ENCODE results near the gene HBQ1. TPM values are rescaled to one million over a fixed set of nuclear protein-coding genes. Genes with fewer than 3 reads are reported as not detected.

HBQ1 gene
- total and polyA plus RNA-seq, 4 donors = 50.9 TPM; not detected in 3

- WGBS = 73% methylated on average over 10 of the region's 10 CpGs
- no peak for TF ChIP-seq SP1 (IDR thresholded peaks at IDR 0.05)
- no peak for TF ChIP-seq JUND (IDR thresholded peaks at IDR 0.05)
- TF ChIP-seq MAX (IDR thresholded peaks at IDR 0.05) = no peak
- no peak for TF ChIP-seq GABPA (IDR thresholded peaks at IDR 0.05 in 1 of 2, conservative IDR thresholded peaks at IDR 0.05 in 1 of 2)
- no peak for TF ChIP-seq FOXA2 (IDR thresholded peaks at IDR 0.05)
- TF ChIP-seq FOXA1 (IDR thresholded peaks at IDR 0.05) = no peak
- TF ChIP-seq NR2F2 (IDR thresholded peaks at IDR 0.05) = no peak
- DNase-seq (ENCODE audit: low spot score) = no peak
These were observed 39.9 kb upstream of the HBQ1 start for GRCh38 chr16:140175-140857.

GRCh38 chr16:142405-142967 is 37.8 kb upstream of the HBQ1 start:
- Histone ChIP-seq H3K4me3 (ENCODE audit: low read depth in 1 of 3, low read length in 3 of 3) (no peak overlapping the region), H3K27me3 (ENCODE audit: control insufficient read depth in 4 of 4, insufficient read depth in 4 of 4, low read length in 3 of 4) (no peaks in the 10 kb centered on the region), H3K9ac (ENCODE audit: low read depth in 1 of 2, low read length in 2 of 2) (no peak overlapping the region), H3K36me3 (ENCODE audit: control insufficient read depth in 4 of 4, insufficient read depth in 3 of 4, low read depth in 1 of 4, low read length in 3 of 4) (no peaks in the 10 kb centered on the region), H3K27ac (ENCODE audit: low read depth in 1 of 2, low read length in 2 of 2) (no peak overlapping the region), H3K4me1 (ENCODE audit: control insufficient read depth in 4 of 4, insufficient read depth in 4 of 4, low read length in 3 of 4) (peaks cover 0 to 3% (median 1%) of the 10 kb centered on the region in 4 donors), H3K9me3 (ENCODE audit: control insufficient read depth in 4 of 4, low read length in 3 of 4) (no peaks in the 10 kb centered on the region)
- WGBS = 81% methylated on average over 12 of the region's 12 CpGs
- DNase-seq (ENCODE audit: low spot score) = no peak
- TF ChIP-seq SP1 (IDR thresholded peaks at IDR 0.05) = no peak

More at GRCh38 chr16:140175-140857, 39.9 kb upstream of the HBQ1 start:
- no peak overlapping the region for H3K27ac ChIP-seq (ENCODE audit: low read depth in 1 of 2, low read length in 2 of 2)
- no peaks in the 10 kb centered on the region for H3K27me3 ChIP-seq (ENCODE audit: control insufficient read depth in 4 of 4, insufficient read depth in 4 of 4, low read length in 3 of 4)
- no peak overlapping the region for H3K4me3 ChIP-seq (ENCODE audit: low read depth in 1 of 3, low read length in 3 of 3)
- H3K9me3 ChIP-seq (ENCODE audit: control insufficient read depth in 4 of 4, low read length in 3 of 4) = no peaks in the 10 kb centered on the region
- H3K36me3 ChIP-seq (ENCODE audit: control insufficient read depth in 4 of 4, insufficient read depth in 3 of 4, low read depth in 1 of 4, low read length in 3 of 4) = no peaks in the 10 kb centered on the region
- no peak overlapping the region for H3K9ac ChIP-seq (ENCODE audit: low read depth in 1 of 2, low read length in 2 of 2)
- H3K4me1 ChIP-seq (ENCODE audit: control insufficient read depth in 4 of 4, insufficient read depth in 4 of 4, low read length in 3 of 4) = peaks cover 0 to 6% (median 1%) of the 10 kb centered on the region in 4 donors

- TF ChIP-seq FOXA1 (IDR thresholded peaks at IDR 0.05) (no peak), JUND (IDR thresholded peaks at IDR 0.05) (no peak), SP1 (IDR thresholded peaks at IDR 0.05) (no peak), FOXA2 (IDR thresholded peaks at IDR 0.05) (no peak), HNF4A (conservative IDR thresholded peaks at IDR 0.05) (no peak), REST (IDR thresholded peaks at IDR 0.05) (no peak), GABPA (IDR thresholded peaks at IDR 0.05 in 1 of 2, conservative IDR thresholded peaks at IDR 0.05 in 1 of 2) (no peak)
- H3K4me3 ChIP-seq (ENCODE audit: low read depth in 1 of 3, low read length in 3 of 3) = no peak overlapping the region
- H3K9ac ChIP-seq (ENCODE audit: low read depth in 1 of 2, low read length in 2 of 2) = no peak overlapping the region
- H3K27ac ChIP-seq (ENCODE audit: low read depth in 1 of 2, low read length in 2 of 2) = no peak overlapping the region
- H3K4me1 ChIP-seq (ENCODE audit: control insufficient read depth in 4 of 4, insufficient read depth in 4 of 4, low read length in 3 of 4) = no peaks in the 10 kb centered on the region
- 87% methylated on average over 6 of the region's 6 CpGs for WGBS
- H3K27me3 ChIP-seq (ENCODE audit: control insufficient read depth in 4 of 4, insufficient read depth in 4 of 4, low read length in 3 of 4) = no peaks in the 10 kb centered on the region
- H3K36me3 ChIP-seq (ENCODE audit: control insufficient read depth in 4 of 4, insufficient read depth in 3 of 4, low read depth in 1 of 4, low read length in 3 of 4) = no peaks in the 10 kb centered on the region
- peak; percentile 85 for DNase-seq (ENCODE audit: low spot score)
- no peaks in the 10 kb centered on the region for H3K9me3 ChIP-seq (ENCODE audit: control insufficient read depth in 4 of 4, low read length in 3 of 4)
These were observed 37.2 kb upstream of the HBQ1 start for GRCh38 chr16:143047-143446.

Data from liver (tissue), 9 donors.